T47D (cell line): ENCODE data around the gene C2CD4A.
"Not testable (repeated sequence)": the region's sequence is repeated elsewhere in the genome, so short reads cannot be mapped to it uniquely, and the experiment has no call there.

ENCODE experiments used
- DNase-seq, 2 experiments: peaks; one replicate each; pipeline versions ENCODE4 v3.0.0 to v3.0.0-alpha.2; 2011 to 2012; ENCODE audit warnings: low read depth in 1 of 2, low spot score in 1 of 2
- JUND ChIP-seq: IDR thresholded peaks from 2 replicates; pipeline ENCODE4 v1.6.1; 2012; ENCODE audit warnings: low read depth
- in situ Hi-C: cut with HindIII; loops from 2 replicates; pipeline ENCODE4 v1.10.0; 2016; ENCODE audit warnings: low sequenced_read_pairs, low pct_unique_long_range_greater_than_20kb

Gene C2CD4A

GRCh38 chr15:62066663-62067447, at the start of gene C2CD4A:
Gene C2CD4A, plus strand, starts transcription at chr15:62066977. Its CDS starts 637 bp downstream, at chr15:62067614.
- in situ Hi-C loops, result no loop called here
- no peak for TF ChIP-seq JUND
- peak; percentile 44 to 93 for DNase-seq

GRCh38 chr15:62020576-62021160, 46.1 kb upstream of the C2CD4A start:
- TF ChIP-seq JUND, result no peak
- in situ Hi-C loops, result no loop called here
- no peak for DNase-seq

GRCh38 chr15:62021991-62022600, 44.7 kb upstream of the C2CD4A start:
- in situ Hi-C loops, result no loop called here
- peak in 1 of 2 experiments; percentile 3 for DNase-seq
- TF ChIP-seq JUND, result no peak

- no peak for DNase-seq
- in situ Hi-C loops, result no loop called here
- TF ChIP-seq JUND, result no peak
These were observed 40.1 kb upstream of the C2CD4A start for GRCh38 chr15:62026487-62027262.

- DNase-seq, result no peak
- no peak for TF ChIP-seq JUND
- in situ Hi-C loops, result no loop called here
These were observed 39.6 kb upstream of the C2CD4A start for GRCh38 chr15:62027263-62027565.

GRCh38 chr15:62027916-62028315, 38.9 kb upstream of the C2CD4A start:
- no peak for TF ChIP-seq JUND
- in situ Hi-C loops, result no loop called here
- no peak for DNase-seq

- no peak for TF ChIP-seq JUND
- no peak for DNase-seq
- in situ Hi-C loops, result no loop called here
These were observed 31.4 kb upstream of the C2CD4A start for GRCh38 chr15:62035256-62035924.

GRCh38 chr15:62046078-62046743, 20.6 kb upstream of the C2CD4A start:
- in situ Hi-C loops, result no loop called here
- DNase-seq, result no peak

GRCh38 chr15:62047282-62047827, 19.4 kb upstream of the C2CD4A start:
- in situ Hi-C loops, result no loop called here
- TF ChIP-seq JUND, result no peak
- no peak for DNase-seq

More at GRCh38 chr15:62046078-62046743, 20.6 kb upstream of the C2CD4A start:
- TF ChIP-seq JUND, result no peak

GRCh38 chr15:62048254-62048653, 18.5 kb upstream of the C2CD4A start:
- in situ Hi-C loops, DNase-seq: not testable (repeated sequence)

- in situ Hi-C loops, result no loop called here
- no peak for TF ChIP-seq JUND
- DNase-seq, result no peak
These were observed 16.7 kb upstream of the C2CD4A start for GRCh38 chr15:62050115-62050514.
